Body of pancreas (tissue), 4 donors: ENCODE results near the gene RSPRY1.

Source experiments
- POLR2A ChIP-seq, 3 donors: fragments of 450-650 bp; IDR thresholded peaks; one replicate each; pipeline ENCODE4 v1.6.1; 2016; ENCODE audit warnings: antibody characterized with exemption in 3 of 3, mild to moderate bottlenecking in 2 of 3
- TF ChIP-seq, protein P1 (sequence below), 7 experiments: fragments of 450-650 bp in 4 of 7; fragments of 200-600 bp in 3 of 7; sonication (generic) in 3 of 7; IDR thresholded peaks; one replicate each; pipeline ENCODE4 v1.5.1; 2016 to 2019; ENCODE audit warnings: antibody characterized with exemption in 7 of 7

GRCh38 chr16:57264950-57265371, 78.8 kb downstream of the RSPRY1 start:
- TF ChIP-seq, protein P1, sequence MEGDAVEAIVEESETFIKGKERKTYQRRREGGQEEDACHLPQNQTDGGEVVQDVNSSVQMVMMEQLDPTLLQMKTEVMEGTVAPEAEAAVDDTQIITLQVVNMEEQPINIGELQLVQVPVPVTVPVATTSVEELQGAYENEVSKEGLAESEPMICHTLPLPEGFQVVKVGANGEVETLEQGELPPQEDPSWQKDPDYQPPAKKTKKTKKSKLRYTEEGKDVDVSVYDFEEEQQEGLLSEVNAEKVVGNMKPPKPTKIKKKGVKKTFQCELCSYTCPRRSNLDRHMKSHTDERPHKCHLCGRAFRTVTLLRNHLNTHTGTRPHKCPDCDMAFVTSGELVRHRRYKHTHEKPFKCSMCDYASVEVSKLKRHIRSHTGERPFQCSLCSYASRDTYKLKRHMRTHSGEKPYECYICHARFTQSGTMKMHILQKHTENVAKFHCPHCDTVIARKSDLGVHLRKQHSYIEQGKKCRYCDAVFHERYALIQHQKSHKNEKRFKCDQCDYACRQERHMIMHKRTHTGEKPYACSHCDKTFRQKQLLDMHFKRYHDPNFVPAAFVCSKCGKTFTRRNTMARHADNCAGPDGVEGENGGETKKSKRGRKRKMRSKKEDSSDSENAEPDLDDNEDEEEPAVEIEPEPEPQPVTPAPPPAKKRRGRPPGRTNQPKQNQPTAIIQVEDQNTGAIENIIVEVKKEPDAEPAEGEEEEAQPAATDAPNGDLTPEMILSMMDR (IDR thresholded peaks at IDR 0.05): peak in 2 of 7 experiments; percentile 12 to 41
- peak; percentile 12 to 54 (median 51) for TF ChIP-seq POLR2A (IDR thresholded peaks at IDR 0.05)
